Tibial nerve (tissue), 4 donors: ENCODE data around the gene ACADSB. TPM values are rescaled to one million over a fixed set of nuclear protein-coding genes. Genes with fewer than 3 reads are reported as not detected.
A peak's percentile ranks its signal among the peaks of the same experiment; 100 is the strongest.

Source experiments
- DNase-seq, 2 donors: peaks; one replicate each; pipeline ENCODE4 v3.0.0-alpha.2; 2019; ENCODE audit warnings: low spot score in 2 of 2
- H3K27ac ChIP-seq, 4 donors: fragments of 200-600 bp; sonication (generic) in 3 of 4; one replicate each; pipeline ENCODE4 v1.5.1; 2017 to 2019; ENCODE audit warnings: mild to moderate bottlenecking in 1 of 4
- H3K27me3 ChIP-seq, 2 donors: fragments of 200-600 bp; sonication (generic) in 1 of 2; one replicate each; pipeline versions ENCODE4 v1.5.1 to v1.6.0; 2017 to 2019
- H3K36me3 ChIP-seq, 3 donors: fragments of 200-600 bp; sonication (generic); one replicate each; pipeline ENCODE4 v1.5.1; 2018 to 2019
- H3K4me1 ChIP-seq, 4 donors: fragments of 200-600 bp; sonication (generic) in 3 of 4; one replicate each; pipeline ENCODE4 v1.5.1; 2017 to 2019
- H3K4me3 ChIP-seq, 4 donors: fragments of 200-600 bp; sonication (generic) in 3 of 4; one replicate each; pipeline ENCODE4 v1.5.1; 2017 to 2019; ENCODE audit warnings: mild to moderate bottlenecking in 1 of 4, moderate library complexity in 1 of 4
- H3K9me3 ChIP-seq, 4 donors: fragments of 200-600 bp; sonication (generic) in 3 of 4; one replicate each; pipeline ENCODE4 v1.5.1; 2017 to 2019
- EP300 ChIP-seq, 2 donors: sonication (generic); formaldehyde crosslinking; IDR thresholded peaks; one replicate each; pipeline ENCODE4 v1.6.1; 2017; ENCODE audit warnings: antibody characterized with exemption in 2 of 2, mild to moderate bottlenecking in 1 of 2
- POLR2A ChIP-seq, 2 donors: fragments of 450-650 bp; IDR thresholded peaks; one replicate each; pipeline ENCODE4 v1.6.1; 2017; ENCODE audit warnings: antibody characterized with exemption in 2 of 2, mild to moderate bottlenecking in 2 of 2, moderate library complexity in 2 of 2
- WGBS, 2 donors: methylation state at CpG; one replicate each; pipeline ENCODE4 v1.1.5; 2018; 5-methylcytosine and 5-hydroxymethylcytosine counted together
- total RNA-seq, 4 donors: library from RNA; depleted of rRNA; stranded (reverse); fragments of >200 nt; gene quantifications; one replicate each; pipeline ENCODE4 v1.1.0, GENCODE V29; 2016
- TF ChIP-seq, protein P1 (sequence below), 5 experiments: fragments of 200-600 bp in 3 of 5; fragments of 450-650 bp in 2 of 5; sonication (generic) in 3 of 5; IDR thresholded peaks; one replicate each; pipeline ENCODE4 v1.5.1; 2016 to 2019; ENCODE audit warnings: antibody characterized with exemption in 5 of 5, mild to moderate bottlenecking in 3 of 5, moderate library complexity in 2 of 5

ACADSB gene
- total RNA-seq, 4 donors from 2014 or later, result 17.4 to 26.8 (median 24.7) TPM

DNA sequence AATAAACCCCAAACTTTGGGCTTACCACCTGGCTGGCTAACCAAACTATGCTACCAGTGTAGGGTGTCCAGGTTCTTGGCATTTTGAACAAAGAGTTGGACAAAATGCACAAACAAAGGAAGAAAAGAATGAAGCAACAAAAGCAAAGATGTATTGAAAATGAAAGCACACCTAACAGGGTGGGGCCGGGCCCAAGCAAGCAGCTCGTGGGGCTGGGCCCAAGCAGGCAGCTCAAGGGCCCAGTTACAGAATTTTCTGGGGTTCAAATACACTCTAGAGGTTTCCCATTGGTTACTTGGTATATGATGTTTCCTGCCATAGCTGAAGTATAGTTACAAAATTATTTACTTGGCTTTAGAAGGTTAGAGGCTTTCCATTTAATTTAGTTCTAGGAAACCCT, 15.7 kb downstream of the ACADSB start:
- TF ChIP-seq, protein P1, sequence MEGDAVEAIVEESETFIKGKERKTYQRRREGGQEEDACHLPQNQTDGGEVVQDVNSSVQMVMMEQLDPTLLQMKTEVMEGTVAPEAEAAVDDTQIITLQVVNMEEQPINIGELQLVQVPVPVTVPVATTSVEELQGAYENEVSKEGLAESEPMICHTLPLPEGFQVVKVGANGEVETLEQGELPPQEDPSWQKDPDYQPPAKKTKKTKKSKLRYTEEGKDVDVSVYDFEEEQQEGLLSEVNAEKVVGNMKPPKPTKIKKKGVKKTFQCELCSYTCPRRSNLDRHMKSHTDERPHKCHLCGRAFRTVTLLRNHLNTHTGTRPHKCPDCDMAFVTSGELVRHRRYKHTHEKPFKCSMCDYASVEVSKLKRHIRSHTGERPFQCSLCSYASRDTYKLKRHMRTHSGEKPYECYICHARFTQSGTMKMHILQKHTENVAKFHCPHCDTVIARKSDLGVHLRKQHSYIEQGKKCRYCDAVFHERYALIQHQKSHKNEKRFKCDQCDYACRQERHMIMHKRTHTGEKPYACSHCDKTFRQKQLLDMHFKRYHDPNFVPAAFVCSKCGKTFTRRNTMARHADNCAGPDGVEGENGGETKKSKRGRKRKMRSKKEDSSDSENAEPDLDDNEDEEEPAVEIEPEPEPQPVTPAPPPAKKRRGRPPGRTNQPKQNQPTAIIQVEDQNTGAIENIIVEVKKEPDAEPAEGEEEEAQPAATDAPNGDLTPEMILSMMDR (IDR thresholded peaks at IDR 0.05), result no peak
- TF ChIP-seq EP300 (IDR thresholded peaks at IDR 0.05) (no peak), POLR2A (IDR thresholded peaks at IDR 0.05) (no peak)
- no peak overlapping the region for H3K4me3 ChIP-seq
- no peaks in the 10 kb centered on the region for H3K4me1 ChIP-seq
- no peaks in the 10 kb centered on the region for H3K9me3 ChIP-seq
- H3K27me3 ChIP-seq, result no peaks in the 10 kb centered on the region
- no peaks in the 10 kb centered on the region for H3K36me3 ChIP-seq
- H3K27ac ChIP-seq, result no peak overlapping the region
- 86 to 93% methylated on average over 2 of the region's 2 CpGs for WGBS, 2 donors
- DNase-seq, result no peak

GRCh38 chr10:123026302-123026701, 17.5 kb downstream of the ACADSB start:
- no peak for DNase-seq
- no peaks in the 10 kb centered on the region for H3K4me1 ChIP-seq
- H3K9me3 ChIP-seq, result no peaks in the 10 kb centered on the region
- H3K27me3 ChIP-seq, result no peaks in the 10 kb centered on the region
- TF ChIP-seq, protein P1 (IDR thresholded peaks at IDR 0.05), result no peak
- 31 to 33% methylated on average over 1 of the region's 1 CpG for WGBS, 2 donors
- H3K36me3 ChIP-seq, result no peaks in the 10 kb centered on the region
- H3K4me3 ChIP-seq, result no peak overlapping the region
- no peak overlapping the region for H3K27ac ChIP-seq

- no peak for TF ChIP-seq POLR2A (IDR thresholded peaks at IDR 0.05)
- TF ChIP-seq EP300 (IDR thresholded peaks at IDR 0.05), result no peak
- TF ChIP-seq, protein P1 (IDR thresholded peaks at IDR 0.05), result no peak
- no peak for DNase-seq
Observed at GRCh38 chr10:123027861-123028260, 19.1 kb downstream of the ACADSB start.

GRCh38 chr10:123031124-123031523, 22.3 kb downstream of the ACADSB start:
- no peak overlapping the region for H3K4me3 ChIP-seq
- no peaks in the 10 kb centered on the region for H3K27me3 ChIP-seq
- H3K9me3 ChIP-seq, result no peaks in the 10 kb centered on the region
- TF ChIP-seq EP300 (IDR thresholded peaks at IDR 0.05), result no peak
- TF ChIP-seq, protein P1 (IDR thresholded peaks at IDR 0.05), result no peak
- no peak for DNase-seq
- peaks cover 0 to 18% (median 0%) of the 10 kb centered on the region in 3 donors for H3K36me3 ChIP-seq
- WGBS, 2 donors, result 30 to 35% methylated on average over 1 of the region's 1 CpG
- peak overlapping the region in 2 of 4 donors; percentile 7 to 38 for H3K27ac ChIP-seq
- H3K4me1 ChIP-seq, result peaks cover 0 to 4% (median 0%) of the 10 kb centered on the region in 4 donors

More at GRCh38 chr10:123027861-123028260, 19.1 kb downstream of the ACADSB start:
- Histone ChIP-seq H3K4me1 (peaks cover 0 to 4% (median 0%) of the 10 kb centered on the region in 4 donors), H3K27me3 (no peaks in the 10 kb centered on the region), H3K36me3 (no peaks in the 10 kb centered on the region), H3K9me3 (no peaks in the 10 kb centered on the region), H3K4me3 (no peak overlapping the region), H3K27ac (no peak overlapping the region)

GRCh38 chr10:123034332-123034731, 25.5 kb downstream of the ACADSB start:
- TF ChIP-seq, protein P1 (IDR thresholded peaks at IDR 0.05), result no peak
- DNase-seq, result no peak
- Histone ChIP-seq H3K4me1 (peaks cover 0 to 4% (median 0%) of the 10 kb centered on the region in 4 donors), H3K36me3 (peaks cover 0 to 43% (median 0%) of the 10 kb centered on the region in 3 donors), H3K27me3 (no peaks in the 10 kb centered on the region), H3K4me3 (no peak overlapping the region), H3K9me3 (no peaks in the 10 kb centered on the region), H3K27ac (no peak overlapping the region)
